ELR (cell line): ENCODE measurements around the gene ZNF264.
A peak's percentile ranks its signal among the peaks of the same experiment; 100 is the strongest.

ENCODE experiments used
- DNase-seq: peaks from one replicate; pipeline ENCODE4 v3.0.0-alpha.2; 2015; ENCODE audit warnings: low read depth

ZNF264 gene

GRCh38 chr19:57245959-57246358 is 54.7 kb downstream of the ZNF264 start:
- no peak for DNase-seq

GRCh38 chr19:57248646-57249045 is 57.3 kb downstream of the ZNF264 start:
- DNase-seq: no peak

DNA sequence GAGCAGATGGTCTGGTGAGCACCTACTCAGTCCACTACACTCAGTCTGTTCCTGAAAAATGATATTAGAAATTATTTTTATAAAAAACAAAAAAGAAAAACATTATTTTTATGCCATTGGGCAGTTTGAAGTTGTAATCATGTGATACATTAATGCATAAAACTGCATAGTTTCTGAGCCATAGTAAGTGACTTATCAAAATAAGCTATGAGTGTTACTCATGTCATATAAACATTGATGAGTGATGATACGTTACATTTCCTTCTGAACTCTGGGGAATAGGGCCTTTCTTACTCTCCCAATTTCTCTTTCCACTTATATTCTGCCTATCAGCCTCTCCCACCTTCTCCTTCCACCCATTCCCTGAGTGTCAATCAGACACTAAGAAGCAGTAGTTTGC is 58.0 kb downstream of the ZNF264 start:
- DNase-seq: peak; percentile 44

DNA sequence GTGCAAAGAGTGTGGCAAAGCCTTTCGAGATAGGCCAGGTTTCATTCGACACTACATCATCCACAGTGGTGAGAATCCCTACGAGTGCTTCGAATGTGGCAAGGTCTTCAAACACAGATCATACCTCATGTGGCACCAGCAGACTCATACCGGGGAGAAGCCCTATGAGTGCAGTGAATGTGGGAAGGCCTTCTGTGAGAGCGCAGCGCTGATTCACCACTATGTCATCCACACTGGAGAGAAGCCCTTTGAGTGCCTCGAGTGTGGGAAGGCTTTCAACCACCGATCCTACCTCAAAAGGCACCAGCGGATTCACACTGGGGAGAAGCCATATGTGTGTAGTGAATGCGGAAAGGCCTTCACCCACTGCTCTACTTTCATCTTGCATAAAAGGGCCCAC is 62.5 kb downstream of the ZNF264 start:
- DNase-seq: peak; percentile 69

- no peak for DNase-seq
These were observed 70.7 kb downstream of the ZNF264 start for GRCh38 chr19:57262044-57262443.

GRCh38 chr19:57263244-57263741 is 72.0 kb downstream of the ZNF264 start:
- DNase-seq: no peak

GRCh38 chr19:57267291-57267690 is 76.0 kb downstream of the ZNF264 start:
- peak; percentile 58 for DNase-seq

- DNase-seq: peak; percentile 96
These were observed 78.4 kb downstream of the ZNF264 start for GRCh38 chr19:57269515-57270250.

DNA sequence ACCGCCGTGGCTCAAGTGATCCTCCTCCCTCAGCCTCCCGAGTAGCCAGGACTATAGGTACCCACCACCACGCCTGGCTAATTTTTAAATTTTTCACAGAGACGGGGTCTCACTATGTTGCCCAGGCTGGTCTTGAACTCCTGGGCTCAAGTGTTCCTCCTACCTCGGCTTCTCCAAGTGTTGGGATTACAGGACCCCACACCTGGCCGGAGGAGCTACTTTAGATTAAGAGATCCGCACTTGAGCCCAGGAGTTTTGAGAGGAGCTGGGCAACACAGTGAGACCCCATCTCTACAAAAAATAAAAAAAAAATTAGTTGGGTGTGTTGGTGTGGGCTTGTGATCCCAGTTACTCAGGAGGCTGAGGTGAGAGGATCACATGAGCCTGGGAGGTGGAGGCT is 80.0 kb downstream of the ZNF264 start:
- DNase-seq: no peak
